ENCODE data around the gene HOXA10. TPM values are rescaled to one million over a fixed set of nuclear protein-coding genes. Genes with fewer than 3 reads are reported as not detected.

Gene HOXA10
- total RNA-seq, 4 donors from 2014 or later: 4.9 to 11.2 (median 6.7) TPM

- WGBS, 2 donors: 53 to 56% methylated on average over 27 of the region's 27 CpGs
- intact Hi-C loops (cut with DNase I; ENCODE audit: low total_unique reads): loop anchor here (5.0 to 10.0 kb wide), 2 partner anchors 792 to 955 kb away; partner anchors contain the start of genes CBX3 and HNRNPA2B1
- H3K4me3 ChIP-seq (ENCODE audit: low read depth, poor library complexity, severe bottlenecking): no peak overlapping the region
- DNase-seq (ENCODE audit: low spot score in 2 of 2): peak in 1 of 2 donors; percentile 83
- TF ChIP-seq POLR2A (IDR thresholded peaks at IDR 0.05): no peak
- no peak for TF ChIP-seq CTCF (IDR thresholded peaks at IDR 0.05)
Observed at GRCh38 chr7:27159266-27160144, 14.6 kb downstream of the HOXA10 start.

- intact Hi-C loops (cut with DNase I; ENCODE audit: low total_unique reads): no loop called here
- peak in 1 of 2 donors; percentile 87 for DNase-seq (ENCODE audit: low spot score in 2 of 2)
- TF ChIP-seq CTCF (IDR thresholded peaks at IDR 0.05): no peak
- H3K4me3 ChIP-seq (ENCODE audit: low read depth, poor library complexity, severe bottlenecking): no peak overlapping the region
- WGBS, 2 donors: 37 to 58% methylated on average over 30 to 35 of the region's 35 CpGs
Observed at GRCh38 chr7:27158436-27159265, 15.5 kb downstream of the HOXA10 start.

GRCh38 chr7:27157702-27158431, 16.3 kb downstream of the HOXA10 start:
- 56 to 71% methylated on average over 30 of the region's 30 CpGs for WGBS, 2 donors
- no peak overlapping the region for H3K4me3 ChIP-seq (ENCODE audit: low read depth, poor library complexity, severe bottlenecking)
- no peak for TF ChIP-seq CTCF (IDR thresholded peaks at IDR 0.05)
- TF ChIP-seq POLR2A (IDR thresholded peaks at IDR 0.05): no peak
- intact Hi-C loops (cut with DNase I; ENCODE audit: low total_unique reads): no loop called here
- peak; percentile 14 to 85 for DNase-seq (ENCODE audit: low spot score in 2 of 2)

GRCh38 chr7:27156916-27157701, 17.0 kb downstream of the HOXA10 start:
- intact Hi-C loops (cut with DNase I; ENCODE audit: low total_unique reads): no loop called here
- no peak overlapping the region for H3K4me3 ChIP-seq (ENCODE audit: low read depth, poor library complexity, severe bottlenecking)
- TF ChIP-seq POLR2A (IDR thresholded peaks at IDR 0.05) (no peak), CTCF (IDR thresholded peaks at IDR 0.05) (no peak)
- 19 to 21% methylated on average over 24 to 27 of the region's 30 CpGs for WGBS, 2 donors
- peak; percentile 28 to 86 for DNase-seq (ENCODE audit: low spot score in 2 of 2)

- intact Hi-C loops (cut with DNase I; ENCODE audit: low total_unique reads): no loop called here
- peak in 1 of 2 donors; percentile 95 for DNase-seq (ENCODE audit: low spot score in 2 of 2)
- TF ChIP-seq CTCF (IDR thresholded peaks at IDR 0.05) (no peak), POLR2A (IDR thresholded peaks at IDR 0.05) (no peak)
- peak within 1 kb of the TSS; percentile 56 for H3K4me3 ChIP-seq (ENCODE audit: low read depth, poor library complexity, severe bottlenecking)
- WGBS, 2 donors: 0% methylated on average over 15 to 30 of the region's 33 CpGs
Observed at GRCh38 chr7:27156508-27156898, 17.6 kb downstream of the HOXA10 start, which contains the start of gene HOXA7. Gene HOXA7 (minus strand): TSS chr7:27156675. CDS start chr7:27156545, 130 bp downstream.
